Stimulated activated CD4-positive, alpha-beta T cell treated with anti-CD3 and anti-CD28 coated beads, Interleukin-4, amount 100 ng/mL, for 24 hours (primary cell): ENCODE results near the gene CDC23.

Experiments used
- DNase-seq: peaks from one replicate; pipeline ENCODE4 v3.0.0-alpha.2; 2020

The CDC23 gene

GRCh38 chr5:138139781-138140090 is 73.4 kb downstream of the CDC23 start:
- no peak for DNase-seq

- no peak for DNase-seq
Observed at GRCh38 chr5:138138949-138139780, 74.0 kb downstream of the CDC23 start, which contains the start of gene NME5. Gene NME5 (minus strand): TSS chr5:138139428. CDS start chr5:138138780, 648 bp downstream.
